ENCODE measurements around the gene ERICH4.

Gene ERICH4

GRCh38 chr19:41411968-41412265, 31.0 kb upstream of the ERICH4 start:
- no peak overlapping the region for H3K9ac ChIP-seq (ENCODE audit: low read length)
- TF ChIP-seq CTCF (IDR thresholded peaks at IDR 0.05; ENCODE audit: low read length) (no peak), EZH2 (IDR thresholded peaks at IDR 0.05; ENCODE audit: borderline replicate concordance, low read length) (no peak)
- no peak overlapping the region for H2AFZ ChIP-seq (ENCODE audit: low read length)
- no peak overlapping the region for H3K27ac ChIP-seq (ENCODE audit: low read depth, low read length, poor library complexity, severe bottlenecking)
- H3K4me1 ChIP-seq (ENCODE audit: insufficient read depth, low read length, severe bottlenecking) = no peaks in the 10 kb centered on the region
- no peaks in the 10 kb centered on the region for H3K27me3 ChIP-seq (ENCODE audit: insufficient read depth, low read length)
- H3K36me3 ChIP-seq (ENCODE audit: insufficient read depth, low read length) = peaks cover 41% of the 10 kb centered on the region
- no peak overlapping the region for H3K4me2 ChIP-seq (ENCODE audit: low read length)
- no peaks in the 10 kb centered on the region for H4K20me1 ChIP-seq (ENCODE audit: insufficient read depth, low read length)
- H3K79me2 ChIP-seq (ENCODE audit: insufficient read depth, low read length) = no peaks in the 10 kb centered on the region
- no peaks in the 10 kb centered on the region for H3K9me2 ChIP-seq (ENCODE audit: low read depth, low read length)
- H3K9me3 ChIP-seq (ENCODE audit: low read length) = no peaks in the 10 kb centered on the region
- no peak overlapping the region for H3K4me3 ChIP-seq (ENCODE audit: low read depth, low read length, poor library complexity, severe bottlenecking)
- no peaks in the 10 kb centered on the region for H3F3A ChIP-seq (ENCODE audit: insufficient read depth, low read length)

- Histone ChIP-seq H3K27me3 (ENCODE audit: insufficient read depth, low read length) (no peaks in the 10 kb centered on the region), H3K9me2 (ENCODE audit: low read depth, low read length) (no peaks in the 10 kb centered on the region), H3K36me3 (ENCODE audit: insufficient read depth, low read length) (peaks cover 47% of the 10 kb centered on the region), H2AFZ (ENCODE audit: low read length) (no peak overlapping the region), H3K4me3 (ENCODE audit: low read depth, low read length, poor library complexity, severe bottlenecking) (no peak overlapping the region), H3K4me2 (ENCODE audit: low read length) (no peak overlapping the region), H3K27ac (ENCODE audit: low read depth, low read length, poor library complexity, severe bottlenecking) (no peak overlapping the region), H3F3A (ENCODE audit: insufficient read depth, low read length) (no peaks in the 10 kb centered on the region), H3K4me1 (ENCODE audit: insufficient read depth, low read length, severe bottlenecking) (no peaks in the 10 kb centered on the region), H4K20me1 (ENCODE audit: insufficient read depth, low read length) (no peaks in the 10 kb centered on the region), H3K9me3 (ENCODE audit: low read length) (no peaks in the 10 kb centered on the region), H3K79me2 (ENCODE audit: insufficient read depth, low read length) (no peaks in the 10 kb centered on the region), H3K9ac (ENCODE audit: low read length) (no peak overlapping the region)
- TF ChIP-seq EZH2 (IDR thresholded peaks at IDR 0.05; ENCODE audit: borderline replicate concordance, low read length) (no peak), CTCF (IDR thresholded peaks at IDR 0.05; ENCODE audit: low read length) (no peak)
These were observed 30.0 kb upstream of the ERICH4 start for GRCh38 chr19:41412953-41413352.

- H2AFZ ChIP-seq (ENCODE audit: low read length) = no peak overlapping the region
- H3K79me2 ChIP-seq (ENCODE audit: insufficient read depth, low read length) = no peaks in the 10 kb centered on the region
- no peaks in the 10 kb centered on the region for H4K20me1 ChIP-seq (ENCODE audit: insufficient read depth, low read length)
- H3K4me1 ChIP-seq (ENCODE audit: insufficient read depth, low read length, severe bottlenecking) = no peaks in the 10 kb centered on the region
- no peak overlapping the region for H3K9ac ChIP-seq (ENCODE audit: low read length)
- H3F3A ChIP-seq (ENCODE audit: insufficient read depth, low read length) = no peaks in the 10 kb centered on the region
- H3K4me3 ChIP-seq (ENCODE audit: low read depth, low read length, poor library complexity, severe bottlenecking) = no peak overlapping the region
- TF ChIP-seq CTCF (IDR thresholded peaks at IDR 0.05; ENCODE audit: low read length) (no peak), EZH2 (IDR thresholded peaks at IDR 0.05; ENCODE audit: borderline replicate concordance, low read length) (no peak)
- peaks cover 55% of the 10 kb centered on the region for H3K36me3 ChIP-seq (ENCODE audit: insufficient read depth, low read length)
- H3K4me2 ChIP-seq (ENCODE audit: low read length) = no peak overlapping the region
- no peak overlapping the region for H3K27ac ChIP-seq (ENCODE audit: low read depth, low read length, poor library complexity, severe bottlenecking)
- no peaks in the 10 kb centered on the region for H3K9me2 ChIP-seq (ENCODE audit: low read depth, low read length)
- H3K9me3 ChIP-seq (ENCODE audit: low read length) = no peaks in the 10 kb centered on the region
- H3K27me3 ChIP-seq (ENCODE audit: insufficient read depth, low read length) = no peaks in the 10 kb centered on the region
These were observed 29.0 kb upstream of the ERICH4 start for GRCh38 chr19:41413947-41414346.
